Suprapubic skin (tissue), 3 donors: ENCODE measurements around the gene AQP12A.

ENCODE experiments used
- CTCF ChIP-seq, 2 donors: fragments of 200-600 bp in 1 of 2; fragments of 450-650 bp in 1 of 2; sonication (generic) in 1 of 2; IDR thresholded peaks; one replicate each; pipeline ENCODE4 v1.5.1; 2016 to 2019; ENCODE audit warnings: antibody characterized with exemption in 2 of 2, mild to moderate bottlenecking in 1 of 2, moderate library complexity in 1 of 2
- EP300 ChIP-seq: sonication (generic); formaldehyde crosslinking; IDR thresholded peaks from one replicate; pipeline ENCODE4 v1.6.1; 2017; ENCODE audit warnings: antibody characterized with exemption

GRCh38 chr2:240701091-240701735, 9.5 kb downstream of the AQP12A start:
- TF ChIP-seq CTCF (IDR thresholded peaks at IDR 0.05) (no peak), EP300 (no peak)
